Mucosa of descending colon (tissue), 3 donors: ENCODE data around the gene SUPT20HL2. TPM values are rescaled to one million over a fixed set of nuclear protein-coding genes. Genes with fewer than 3 reads are reported as not detected.

Experiments
- ATAC-seq: fragments of 200-7000 bp; cut with Tn5 transposase; one replicate; pipeline ENCODE4 v1.9.1; 2020; ENCODE audit warnings: mild to moderate bottlenecking, moderate library complexity
- DNase-seq, 3 donors: peaks; one replicate each; pipeline ENCODE4 v3.0.0-alpha.2; 2020
- H3K36me3 ChIP-seq: fragments of 200-600 bp; one replicate; pipeline ENCODE4 v1.8.0; 2021; ENCODE audit warnings: low read depth, mild to moderate bottlenecking
- H3K4me1 ChIP-seq: fragments of 200-600 bp; one replicate; pipeline ENCODE4 v1.8.0; 2021; ENCODE audit warnings: low read depth, mild to moderate bottlenecking
- H3K4me3 ChIP-seq: fragments of 200-600 bp; one replicate; pipeline ENCODE4 v1.8.0; 2021; ENCODE audit warnings: mild to moderate bottlenecking
- H3K9me3 ChIP-seq: fragments of 200-600 bp; one replicate; pipeline ENCODE4 v1.8.0; 2021; ENCODE audit warnings: mild to moderate bottlenecking
- CTCF ChIP-seq: fragments of 200-600 bp; IDR thresholded peaks from one replicate; pipeline ENCODE4 v1.8.0; 2022; ENCODE audit warnings: antibody characterized with exemption, mild to moderate bottlenecking
- intact Hi-C, 2 donors: fragments of 100-400 bp; cut with DNase I in 1 of 2; cut with micrococcal nuclease in 1 of 2; formaldehyde crosslinking; loops; one replicate each; pipeline versions ENCODE4 v1.11.0 to v1.11.1; 2022; cut with DNase I, micrococcal nuclease
- total RNA-seq, 3 donors: library from RNA; stranded (reverse); fragmentation: NEBNext Ultra II Directional in 2 of 3; extraction: Animal tissue kit (Norgen Biotek cat#: 25700) in 2 of 3; gene quantifications; one replicate each; pipeline versions ENCODE4 v1.2.1 to v1.2.4, GENCODE V29; 2021 to 2023
- donor health status: DM: no; HTN: no; CAD: no; lungs with moderate emphysema.
- donor health status: DM: no; HTN: no; CAD: no.
- donor health status: DM: no; HTN: yes; CAD: no.

SUPT20HL2 gene
- total RNA-seq, 3 donors from 2014 or later = 0.12 TPM; not detected in 2

- Histone ChIP-seq H3K9me3 (no peaks in the 10 kb centered on the region), H3K36me3 (no peaks in the 10 kb centered on the region), H3K4me1 (no peaks in the 10 kb centered on the region), H3K4me3 (no peak overlapping the region)
- TF ChIP-seq CTCF = no peak
- no peak for DNase-seq
- intact Hi-C loops = no loop called here
- peak; percentile 27 for ATAC-seq
These were observed 20.6 kb upstream of the SUPT20HL2 start for GRCh38 chrX:24334461-24334860.

- no peaks in the 10 kb centered on the region for H3K36me3 ChIP-seq
- intact Hi-C loops = no loop called here
- ATAC-seq = no peak
- no peak for TF ChIP-seq CTCF
- no peaks in the 10 kb centered on the region for H3K4me1 ChIP-seq
- DNase-seq = no peak
- no peak overlapping the region for H3K4me3 ChIP-seq
- no peaks in the 10 kb centered on the region for H3K9me3 ChIP-seq
These were observed 19.5 kb upstream of the SUPT20HL2 start for GRCh38 chrX:24333371-24333770.

GRCh38 chrX:24332878-24333277, 19.0 kb upstream of the SUPT20HL2 start:
- TF ChIP-seq CTCF = no peak
- ATAC-seq (no peak), DNase-seq (no peak)
- intact Hi-C loops = no loop called here
- Histone ChIP-seq H3K36me3 (no peaks in the 10 kb centered on the region), H3K9me3 (no peaks in the 10 kb centered on the region), H3K4me1 (no peaks in the 10 kb centered on the region), H3K4me3 (no peak overlapping the region)

- H3K4me3 ChIP-seq = no peak overlapping the region
- ATAC-seq = no peak
- H3K4me1 ChIP-seq = no peaks in the 10 kb centered on the region
- no peak for TF ChIP-seq CTCF
- no peaks in the 10 kb centered on the region for H3K36me3 ChIP-seq
- no peaks in the 10 kb centered on the region for H3K9me3 ChIP-seq
- intact Hi-C loops = no loop called here
- no peak for DNase-seq
These were observed 11.4 kb upstream of the SUPT20HL2 start for GRCh38 chrX:24325231-24325630.

- no peak for ATAC-seq
- no peak for DNase-seq
- no peaks in the 10 kb centered on the region for H3K36me3 ChIP-seq
- TF ChIP-seq CTCF = no peak
- intact Hi-C loops = no loop called here
- no peak overlapping the region for H3K4me3 ChIP-seq
- no peaks in the 10 kb centered on the region for H3K4me1 ChIP-seq
- H3K9me3 ChIP-seq = no peaks in the 10 kb centered on the region
These were observed 8.0 kb upstream of the SUPT20HL2 start for GRCh38 chrX:24321741-24322395.

- no peaks in the 10 kb centered on the region for H3K9me3 ChIP-seq
- no peak for TF ChIP-seq CTCF
- no peak for DNase-seq
- H3K4me1 ChIP-seq = no peaks in the 10 kb centered on the region
- ATAC-seq = no peak
- no peaks in the 10 kb centered on the region for H3K36me3 ChIP-seq
- no peak overlapping the region for H3K4me3 ChIP-seq
- intact Hi-C loops = no loop called here
These were observed 3.7 kb upstream of the SUPT20HL2 start for GRCh38 chrX:24317567-24317966.
